ENCODE results near the gene SMARCD1. TPM values are rescaled to one million over a fixed set of nuclear protein-coding genes. Genes with fewer than 3 reads are reported as not detected.

Gene SMARCD1
- total and polyA plus RNA-seq, 10 donors, result 17.4 to 85.7 (median 52.6) TPM

- DNase-seq, result no peak
- WGBS, 5 donors, result 60 to 91% (median 76%) methylated on average over 4 to 5 of the region's 5 CpGs
- no peaks in the 10 kb centered on the region for H3K9me3 ChIP-seq
- intact Hi-C loops (cut with DNase I; ENCODE audit: low total_unique reads), result loop anchor here (10.0 kb wide), 1 partner anchor 198 kb away; no protein-coding TSS in a partner anchor
- H3K27ac ChIP-seq, result no peak overlapping the region
- H3K4me3 ChIP-seq, result no peak overlapping the region
- peaks cover 0 to 67% (median 9%) of the 10 kb centered on the region in 7 donors for H3K27me3 ChIP-seq (replicated peaks in 1 of 7)
- TF ChIP-seq POLR2AphosphoS5 (IDR thresholded peaks at IDR 0.05), result no peak
- TF ChIP-seq POLR2A (IDR thresholded peaks at IDR 0.05), result no peak
- TF ChIP-seq CTCF (IDR thresholded peaks at IDR 0.05 in 8 of 11, conservative IDR thresholded peaks at IDR 0.05 in 3 of 11), result no peak
- peaks cover 0 to 14% (median 3%) of the 10 kb centered on the region in 6 donors for H3K4me1 ChIP-seq
- no peaks in the 10 kb centered on the region for H3K36me3 ChIP-seq
These were observed 22.2 kb upstream of the SMARCD1 start for GRCh38 chr12:50062728-50063460.

GRCh38 chr12:50065726-50066310, 19.3 kb upstream of the SMARCD1 start:
- H3K27ac ChIP-seq, result no peak overlapping the region
- WGBS, 5 donors, result 73 to 84% (median 77%) methylated on average over 3 of the region's 3 CpGs
- H3K27me3 ChIP-seq (replicated peaks in 1 of 7), result peaks cover 0 to 38% (median 0%) of the 10 kb centered on the region in 7 donors
- no peak for DNase-seq
- peaks cover 0 to 9% (median 6%) of the 10 kb centered on the region in 6 donors for H3K4me1 ChIP-seq
- no peaks in the 10 kb centered on the region for H3K36me3 ChIP-seq
- no peak overlapping the region for H3K4me3 ChIP-seq
- intact Hi-C loops (cut with DNase I; ENCODE audit: low total_unique reads), result loop anchor here (10.0 kb wide), 1 partner anchor 201 kb away; no protein-coding TSS in a partner anchor
- no peaks in the 10 kb centered on the region for H3K9me3 ChIP-seq
- TF ChIP-seq POLR2AphosphoS5 (IDR thresholded peaks at IDR 0.05) (no peak), POLR2A (IDR thresholded peaks at IDR 0.05) (no peak), CTCF (IDR thresholded peaks at IDR 0.05 in 8 of 11, conservative IDR thresholded peaks at IDR 0.05 in 3 of 11) (no peak)

- peaks cover 0 to 38% (median 0%) of the 10 kb centered on the region in 7 donors for H3K27me3 ChIP-seq (replicated peaks in 1 of 7)
- intact Hi-C loops (cut with DNase I; ENCODE audit: low total_unique reads), result loop anchor here (10.0 kb wide), 1 partner anchor 202 kb away; no protein-coding TSS in a partner anchor
- H3K36me3 ChIP-seq, result no peaks in the 10 kb centered on the region
- TF ChIP-seq POLR2A (IDR thresholded peaks at IDR 0.05), result no peak
- TF ChIP-seq POLR2AphosphoS5 (IDR thresholded peaks at IDR 0.05), result peak in 1 of 3 donors; percentile 26
- TF ChIP-seq CTCF (IDR thresholded peaks at IDR 0.05 in 8 of 11, conservative IDR thresholded peaks at IDR 0.05 in 3 of 11), result no peak
- H3K4me1 ChIP-seq, result peaks cover 0 to 11% (median 6%) of the 10 kb centered on the region in 6 donors
- no peaks in the 10 kb centered on the region for H3K9me3 ChIP-seq
- no peak overlapping the region for H3K27ac ChIP-seq
- no peak overlapping the region for H3K4me3 ChIP-seq
- 41 to 56% (median 47%) methylated on average over 5 of the region's 5 CpGs for WGBS, 5 donors
- no peak for DNase-seq
These were observed 18.7 kb upstream of the SMARCD1 start for GRCh38 chr12:50066402-50066801.

- peaks cover 0 to 18% (median 0%) of the 10 kb centered on the region in 7 donors for H3K27me3 ChIP-seq (replicated peaks in 1 of 7)
- WGBS, 5 donors, result 83 to 97% (median 88%) methylated on average over 5 of the region's 5 CpGs
- H3K9me3 ChIP-seq, result no peaks in the 10 kb centered on the region
- peak; percentile 0 for DNase-seq
- intact Hi-C loops (cut with DNase I; ENCODE audit: low total_unique reads), result loop anchor here (10.0 kb wide), 1 partner anchor 204 kb away; no protein-coding TSS in a partner anchor
- H3K36me3 ChIP-seq, result no peaks in the 10 kb centered on the region
- H3K4me1 ChIP-seq, result peaks cover 0 to 11% (median 6%) of the 10 kb centered on the region in 6 donors
- no peak overlapping the region for H3K4me3 ChIP-seq
- no peak overlapping the region for H3K27ac ChIP-seq
- TF ChIP-seq POLR2AphosphoS5 (IDR thresholded peaks at IDR 0.05) (no peak), CTCF (IDR thresholded peaks at IDR 0.05 in 8 of 11, conservative IDR thresholded peaks at IDR 0.05 in 3 of 11) (no peak), POLR2A (IDR thresholded peaks at IDR 0.05) (no peak)
These were observed 16.1 kb upstream of the SMARCD1 start for GRCh38 chr12:50069069-50069468.
